GM18907 (cell line): Measurements from ENCODE around the gene SENP7.
"Not testable (repeated sequence)": the region's sequence is repeated elsewhere in the genome, so short reads cannot be mapped to it uniquely, and the experiment has no call there.

Experiments
- ATAC-seq: cut with Tn5 transposase; IDR thresholded peaks from one replicate; pipeline ENCODE4 v1.9.1; 2021; ENCODE audit warnings: mild to moderate bottlenecking, moderate library complexity; ENCODE audit not compliant: unreplicated experiment

The SENP7 gene

GRCh38 chr3:101458387-101458786 lies 54.6 kb downstream of the SENP7 start:
- ATAC-seq, result no peak

GRCh38 chr3:101454629-101455028 lies 58.4 kb downstream of the SENP7 start:
- no peak for ATAC-seq

GRCh38 chr3:101453961-101454360 lies 59.1 kb downstream of the SENP7 start:
- no peak for ATAC-seq

GRCh38 chr3:101438641-101439040 lies 74.4 kb downstream of the SENP7 start:
- not testable (repeated sequence) for ATAC-seq

GRCh38 chr3:101433652-101434051 lies 79.4 kb downstream of the SENP7 start:
- no peak for ATAC-seq

- no peak for ATAC-seq
These were observed 88.8 kb downstream of the SENP7 start for GRCh38 chr3:101423984-101424888.

GRCh38 chr3:101418851-101419250 lies 94.2 kb downstream of the SENP7 start:
- ATAC-seq, result no peak

- no peak for ATAC-seq
These were observed 98.9 kb downstream of the SENP7 start for GRCh38 chr3:101414121-101414520.

GRCh38 chr3:101413656-101414055 lies 99.4 kb downstream of the SENP7 start:
- no peak for ATAC-seq

GRCh38 chr3:101391413-101391950 lies 121.5 kb downstream of the SENP7 start:
- no peak for ATAC-seq

GRCh38 chr3:101388706-101389105 lies 124.3 kb downstream of the SENP7 start:
- ATAC-seq, result no peak

GRCh38 chr3:101387351-101387750 lies 125.7 kb downstream of the SENP7 start:
- no peak for ATAC-seq

- ATAC-seq, result no peak
These were observed 128.6 kb downstream of the SENP7 start for GRCh38 chr3:101384426-101384825.

- no peak for ATAC-seq
These were observed 129.4 kb downstream of the SENP7 start for GRCh38 chr3:101383656-101384055.

- ATAC-seq, result no peak
These were observed 129.8 kb downstream of the SENP7 start for GRCh38 chr3:101383156-101383575.

- no peak for ATAC-seq
These were observed 131.2 kb downstream of the SENP7 start for GRCh38 chr3:101381809-101382208.

GRCh38 chr3:101379658-101380376 lies 133.2 kb downstream of the SENP7 start:
- peak; percentile 97 for ATAC-seq

GRCh38 chr3:101377796-101378195 lies 135.2 kb downstream of the SENP7 start:
- ATAC-seq, result no peak

- no peak for ATAC-seq
These were observed 135.8 kb downstream of the SENP7 start for GRCh38 chr3:101377209-101377608.

GRCh38 chr3:101375586-101375985 lies 137.4 kb downstream of the SENP7 start:
- no peak for ATAC-seq

- ATAC-seq, result no peak
These were observed 150.6 kb downstream of the SENP7 start for GRCh38 chr3:101362406-101362805.

GRCh38 chr3:101351829-101352228 lies 161.2 kb downstream of the SENP7 start:
- no peak for ATAC-seq
